A673 (cell line): ENCODE measurements around the gene SLC35F2.

ENCODE experiments used
- CTCF ChIP-seq: fragments of 300-800, 200-600 bp; sonication (generic); conservative IDR thresholded peaks from 2 replicates; pipeline ENCODE4 v1.5.1; 2017; ENCODE audit warnings: low read depth, mild to moderate bottlenecking, antibody characterized with exemption, low read length, moderate library complexity, mixed read lengths
- EZH2 ChIP-seq: fragments of 200-600 bp; sonication (generic); IDR thresholded peaks from 2 replicates; pipeline ENCODE4 v1.6.1; 2017; ENCODE audit warnings: borderline replicate concordance, low read depth, mild to moderate bottlenecking, mixed read lengths, antibody characterized with exemption, low read length; ENCODE audit not compliant: poor library complexity, severe bottlenecking

- TF ChIP-seq CTCF (peak; percentile 94), EZH2 (no peak)
These were observed 59.2 kb downstream of the SLC35F2 start for GRCh38 chr11:107799218-107799859.
